Lower lobe of right lung (tissue), 2 donors: ENCODE results near the gene TRIM24. TPM values are rescaled to one million over a fixed set of nuclear protein-coding genes. Genes with fewer than 3 reads are reported as not detected.

Experiments used
- ATAC-seq, 2 donors: fragments of 200-7000 bp; cut with Tn5 transposase; one replicate each; pipeline ENCODE4 v1.9.1; 2020 to 2022; ENCODE audit warnings: mild to moderate bottlenecking in 2 of 2, moderate library complexity in 2 of 2
- DNase-seq: peaks from one replicate; pipeline ENCODE4 v3.0.0-alpha.2; 2020
- H3K27ac ChIP-seq: fragments of 200-600 bp; one replicate; pipeline ENCODE4 v1.8.0; 2022
- H3K27me3 ChIP-seq: fragments of 200-600 bp; one replicate; pipeline ENCODE4 v1.8.0; 2022; ENCODE audit warnings: low read depth
- H3K36me3 ChIP-seq: fragments of 200-600 bp; one replicate; pipeline ENCODE4 v1.8.0; 2022; ENCODE audit warnings: mild to moderate bottlenecking
- H3K4me1 ChIP-seq: fragments of 200-600 bp; one replicate; pipeline ENCODE4 v1.8.0; 2022
- H3K4me3 ChIP-seq: fragments of 200-600 bp; one replicate; pipeline ENCODE4 v1.8.0; 2022; ENCODE audit warnings: mild to moderate bottlenecking
- H3K9me3 ChIP-seq: fragments of 200-600 bp; one replicate; pipeline ENCODE4 v1.8.0; 2022
- intact Hi-C: fragments of 100-400 bp; cut with DNase I; formaldehyde crosslinking; loops from one replicate; pipeline ENCODE4 v1.11.0; 2022
- total RNA-seq: library from RNA; stranded (reverse); fragmentation: NEBNext Ultra II Directional; extraction: Animal tissue kit (Norgen Biotek cat#: 25700); gene quantifications from one replicate; pipeline ENCODE4 v1.2.1, GENCODE V29; 2021
- TF ChIP-seq, protein P1 (sequence below): fragments of 200-600 bp; IDR thresholded peaks from one replicate; pipeline ENCODE4 v1.8.0; 2022; ENCODE audit warnings: antibody characterized with exemption, mild to moderate bottlenecking
- donor health status: DM: no; HTN: yes; CAD: no; lungs with severe emphysema.

The TRIM24 gene
- total RNA-seq, 1 donor from 2014 or later = 25.8 TPM

DNA sequence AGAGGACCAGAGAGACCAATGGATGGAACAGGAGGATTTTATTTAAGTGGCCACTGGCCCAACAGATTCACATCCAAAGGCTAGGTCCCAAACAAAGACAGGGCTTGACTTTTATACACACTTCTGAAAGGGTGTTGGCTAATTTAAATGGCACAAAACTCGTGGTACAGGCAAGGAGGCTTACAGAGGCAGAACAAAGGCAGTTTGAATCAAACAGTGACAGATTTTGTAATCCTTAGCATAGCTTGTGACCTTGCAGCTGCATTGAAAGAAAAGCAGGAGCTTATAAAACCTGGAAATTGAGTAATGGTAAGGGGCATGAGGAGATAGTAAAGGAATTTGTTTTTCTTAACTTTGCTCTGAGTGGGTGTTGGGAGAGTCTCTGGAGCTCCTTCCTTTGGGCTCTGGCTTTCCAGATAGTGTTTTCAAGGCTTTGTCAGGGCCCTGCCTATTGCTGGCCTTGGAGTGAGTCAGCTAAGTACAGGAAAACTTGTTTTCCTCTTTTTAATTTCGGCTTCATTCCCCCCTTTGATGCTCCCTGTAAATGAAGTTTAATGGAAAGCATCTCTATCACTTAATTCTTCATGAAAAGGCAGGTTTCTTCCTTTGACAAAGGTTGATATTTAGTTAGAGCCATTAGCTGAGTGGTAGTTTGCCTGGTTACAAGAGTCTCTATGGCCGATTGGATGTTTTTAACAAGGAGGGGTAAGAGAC, 96.9 kb downstream of the TRIM24 start:
- intact Hi-C loops = no loop called here
- H3K27me3 ChIP-seq = no peaks in the 10 kb centered on the region
- no peak for ATAC-seq
- H3K36me3 ChIP-seq = peaks cover 81% of the 10 kb centered on the region
- H3K4me1 ChIP-seq = no peaks in the 10 kb centered on the region
- H3K9me3 ChIP-seq = peaks cover 33% of the 10 kb centered on the region
- H3K4me3 ChIP-seq = no peak overlapping the region
- TF ChIP-seq, protein P1, sequence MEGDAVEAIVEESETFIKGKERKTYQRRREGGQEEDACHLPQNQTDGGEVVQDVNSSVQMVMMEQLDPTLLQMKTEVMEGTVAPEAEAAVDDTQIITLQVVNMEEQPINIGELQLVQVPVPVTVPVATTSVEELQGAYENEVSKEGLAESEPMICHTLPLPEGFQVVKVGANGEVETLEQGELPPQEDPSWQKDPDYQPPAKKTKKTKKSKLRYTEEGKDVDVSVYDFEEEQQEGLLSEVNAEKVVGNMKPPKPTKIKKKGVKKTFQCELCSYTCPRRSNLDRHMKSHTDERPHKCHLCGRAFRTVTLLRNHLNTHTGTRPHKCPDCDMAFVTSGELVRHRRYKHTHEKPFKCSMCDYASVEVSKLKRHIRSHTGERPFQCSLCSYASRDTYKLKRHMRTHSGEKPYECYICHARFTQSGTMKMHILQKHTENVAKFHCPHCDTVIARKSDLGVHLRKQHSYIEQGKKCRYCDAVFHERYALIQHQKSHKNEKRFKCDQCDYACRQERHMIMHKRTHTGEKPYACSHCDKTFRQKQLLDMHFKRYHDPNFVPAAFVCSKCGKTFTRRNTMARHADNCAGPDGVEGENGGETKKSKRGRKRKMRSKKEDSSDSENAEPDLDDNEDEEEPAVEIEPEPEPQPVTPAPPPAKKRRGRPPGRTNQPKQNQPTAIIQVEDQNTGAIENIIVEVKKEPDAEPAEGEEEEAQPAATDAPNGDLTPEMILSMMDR = no peak
- no peak overlapping the region for H3K27ac ChIP-seq
- DNase-seq = no peak

DNA sequence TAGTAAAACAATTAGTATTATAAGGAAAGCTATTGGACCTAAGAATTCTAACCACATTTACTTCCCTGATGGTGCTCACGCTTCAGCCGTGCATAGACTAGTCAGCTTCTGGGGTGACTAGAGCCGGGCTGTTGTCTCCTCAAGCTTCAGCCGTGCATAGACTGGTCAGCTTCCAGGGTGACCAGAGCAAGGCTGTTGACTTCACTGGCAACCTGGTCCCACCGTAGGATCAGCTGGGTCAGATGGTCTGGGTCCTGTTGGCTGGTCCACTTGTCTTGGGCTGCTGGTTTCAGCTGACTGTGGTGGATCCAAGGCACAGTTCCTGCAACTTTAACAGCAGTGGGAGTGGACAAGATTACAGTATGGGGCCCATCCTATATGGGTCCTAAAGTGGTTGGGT, 99.4 kb downstream of the TRIM24 start:
- H3K9me3 ChIP-seq = peaks cover 47% of the 10 kb centered on the region
- H3K36me3 ChIP-seq = peaks cover 78% of the 10 kb centered on the region
- DNase-seq (no peak), ATAC-seq (no peak)
- no peaks in the 10 kb centered on the region for H3K27me3 ChIP-seq
- H3K4me3 ChIP-seq = no peak overlapping the region
- no peak overlapping the region for H3K27ac ChIP-seq
- TF ChIP-seq, protein P1 = no peak
- intact Hi-C loops = no loop called here
- no peaks in the 10 kb centered on the region for H3K4me1 ChIP-seq

DNA sequence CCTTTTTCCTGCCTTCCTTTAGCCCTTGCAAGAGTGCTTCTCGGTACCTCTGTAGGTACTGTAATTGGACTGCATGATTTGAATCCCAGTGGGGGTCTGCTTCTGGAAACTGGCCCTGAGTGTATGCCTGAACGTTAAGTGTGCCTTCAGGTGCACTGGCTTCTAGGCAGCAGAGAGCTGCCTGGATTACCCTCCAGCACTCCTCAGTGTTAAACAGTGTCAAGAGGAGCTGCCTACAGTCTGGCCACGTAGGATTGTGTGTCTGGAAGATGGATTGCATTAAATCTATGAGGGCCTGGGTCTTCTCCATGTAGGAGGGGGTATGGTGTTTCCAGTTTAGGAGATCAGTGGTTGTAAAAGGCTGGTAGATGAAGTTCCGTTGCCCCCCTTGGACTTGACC, 103.7 kb downstream of the TRIM24 start:
- TF ChIP-seq, protein P1 = no peak
- Histone ChIP-seq H3K4me3 (peak overlapping the region; percentile 30), H3K27me3 (no peaks in the 10 kb centered on the region), H3K9me3 (peaks cover 37% of the 10 kb centered on the region), H3K4me1 (no peaks in the 10 kb centered on the region), H3K36me3 (peaks cover 60% of the 10 kb centered on the region), H3K27ac (peak overlapping the region; percentile 61)
- ATAC-seq (peak; percentile 12 to 22), DNase-seq (no peak)
- intact Hi-C loops = no loop called here

DNA sequence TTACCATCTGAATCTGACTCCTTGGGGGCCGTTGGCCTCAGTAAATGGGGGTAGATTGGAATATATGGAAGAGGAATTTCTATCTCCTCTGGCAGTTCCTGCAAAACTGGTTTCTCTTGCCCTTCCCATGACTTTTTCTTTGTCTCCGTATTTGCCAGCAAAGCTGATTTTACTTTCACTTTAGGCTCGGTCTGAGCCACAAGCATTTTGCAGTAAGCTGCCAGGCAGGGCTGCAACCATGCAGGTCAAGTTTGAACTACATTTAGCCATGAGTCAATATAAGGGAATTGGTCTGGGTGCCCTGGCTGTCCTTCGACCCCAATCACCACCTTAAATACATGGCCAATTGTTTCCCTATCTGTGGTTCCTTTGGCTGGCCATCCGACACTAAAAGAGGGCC, 104.3 kb downstream of the TRIM24 start:
- Histone ChIP-seq H3K4me3 (peak overlapping the region; percentile 30), H3K9me3 (peaks cover 36% of the 10 kb centered on the region), H3K4me1 (no peaks in the 10 kb centered on the region), H3K27me3 (no peaks in the 10 kb centered on the region), H3K27ac (peak overlapping the region; percentile 61), H3K36me3 (peaks cover 63% of the 10 kb centered on the region)
- TF ChIP-seq, protein P1 = no peak
- ATAC-seq = peak; percentile 65 to 74
- no peak for DNase-seq
- intact Hi-C loops = no loop called here

DNA sequence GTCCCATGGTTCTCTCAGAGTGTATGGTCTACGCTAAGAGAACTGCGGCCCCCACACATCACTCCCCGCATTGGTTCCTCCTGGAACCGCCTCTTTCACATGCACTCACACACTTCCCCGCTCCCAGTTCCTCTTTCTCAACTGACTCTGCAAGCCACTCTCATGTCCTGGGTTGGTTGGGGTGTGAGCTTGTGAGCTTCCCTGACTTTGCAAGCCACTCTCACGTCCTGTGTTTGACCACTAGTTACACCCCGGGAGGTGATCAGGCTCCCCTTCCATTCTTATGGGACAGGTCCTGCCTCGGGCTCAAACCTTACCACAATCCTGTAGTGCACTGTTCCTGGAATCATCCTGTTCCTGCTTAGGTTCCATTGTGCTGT, 105.0 kb downstream of the TRIM24 start:
- H3K27ac ChIP-seq = peak overlapping the region; percentile 61
- peaks cover 36% of the 10 kb centered on the region for H3K9me3 ChIP-seq
- peaks cover 64% of the 10 kb centered on the region for H3K36me3 ChIP-seq
- no peaks in the 10 kb centered on the region for H3K4me1 ChIP-seq
- intact Hi-C loops = no loop called here
- H3K4me3 ChIP-seq = no peak overlapping the region
- DNase-seq (peak; percentile 59), ATAC-seq (peak; percentile 73 to 74)
- no peaks in the 10 kb centered on the region for H3K27me3 ChIP-seq
- TF ChIP-seq, protein P1 = no peak
